Measurements from ENCODE around the gene TBC1D8. TPM values are rescaled to one million over a fixed set of nuclear protein-coding genes. Genes with fewer than 3 reads are reported as not detected.

The TBC1D8 gene
- total RNA-seq, 4 donors from 2014 or later = 22.2 to 68.0 (median 31.9) TPM

GRCh38 chr2:100983201-100983600 lies 168.0 kb downstream of the TBC1D8 start:
- TF ChIP-seq CTCF (IDR thresholded peaks at IDR 0.05) = no peak
- DNase-seq (ENCODE audit: low spot score) = no peak

GRCh38 chr2:100982431-100982861 lies 168.7 kb downstream of the TBC1D8 start:
- DNase-seq (ENCODE audit: low spot score) (no peak), ATAC-seq (ENCODE audit: low FRiP score) (no peak)
- no peak for TF ChIP-seq CTCF (IDR thresholded peaks at IDR 0.05)

More at GRCh38 chr2:100983201-100983600, 168.0 kb downstream of the TBC1D8 start:
- ATAC-seq (ENCODE audit: low FRiP score) = no peak

GRCh38 chr2:100981011-100981410 lies 170.2 kb downstream of the TBC1D8 start:
- TF ChIP-seq CTCF (IDR thresholded peaks at IDR 0.05) = no peak
- ATAC-seq (ENCODE audit: low FRiP score) = no peak
- no peak for DNase-seq (ENCODE audit: low spot score)

GRCh38 chr2:100980046-100980445 lies 171.1 kb downstream of the TBC1D8 start:
- no peak for TF ChIP-seq CTCF (IDR thresholded peaks at IDR 0.05)
- DNase-seq (ENCODE audit: low spot score) = no peak
- no peak for ATAC-seq (ENCODE audit: low FRiP score)

- ATAC-seq (ENCODE audit: low FRiP score) (no peak), DNase-seq (ENCODE audit: low spot score) (no peak)
- TF ChIP-seq CTCF (IDR thresholded peaks at IDR 0.05) = no peak
Measured at GRCh38 chr2:100978582-100979191, 172.5 kb downstream of the TBC1D8 start.

GRCh38 chr2:100977511-100977910 lies 173.7 kb downstream of the TBC1D8 start:
- no peak for TF ChIP-seq CTCF (IDR thresholded peaks at IDR 0.05)
- ATAC-seq (ENCODE audit: low FRiP score) = no peak

GRCh38 chr2:100976645-100977391 lies 174.4 kb downstream of the TBC1D8 start:
- no peak for DNase-seq (ENCODE audit: low spot score)
- TF ChIP-seq CTCF (IDR thresholded peaks at IDR 0.05) = no peak
- ATAC-seq (ENCODE audit: low FRiP score) = no peak

More at GRCh38 chr2:100977511-100977910, 173.7 kb downstream of the TBC1D8 start:
- no peak for DNase-seq (ENCODE audit: low spot score)
